GM18508 (cell line): ENCODE results near the gene YWHAQ.

Experiments used
- ATAC-seq: cut with Tn5 transposase; IDR thresholded peaks from one replicate; pipeline ENCODE4 v1.9.1; 2021; ENCODE audit warnings: moderate number of reproducible peaks; ENCODE audit not compliant: insufficient read depth, unreplicated experiment

The YWHAQ gene

GRCh38 chr2:9630736-9631552 is at the start of gene YWHAQ:
TSS of gene YWHAQ (minus strand) at chr2:9630997. CDS start at chr2:9630452, 545 bp downstream.
- peak; percentile 91 for ATAC-seq

GRCh38 chr2:9680082-9680481 is 49.3 kb upstream of the YWHAQ start:
- no peak for ATAC-seq

- ATAC-seq, result no peak
Observed at GRCh38 chr2:9679218-9679617, 48.4 kb upstream of the YWHAQ start.

- ATAC-seq, result no peak
Observed at GRCh38 chr2:9678544-9678943, 47.7 kb upstream of the YWHAQ start.

GRCh38 chr2:9675415-9676351 is 44.9 kb upstream of the YWHAQ start:
- ATAC-seq, result no peak

GRCh38 chr2:9674891-9675414 is 44.2 kb upstream of the YWHAQ start:
- no peak for ATAC-seq

GRCh38 chr2:9673914-9674481 is 43.2 kb upstream of the YWHAQ start:
- no peak for ATAC-seq

GRCh38 chr2:9668687-9669345 is 38.0 kb upstream of the YWHAQ start:
- ATAC-seq, result no peak

- ATAC-seq, result no peak
Observed at GRCh38 chr2:9667826-9668225, 37.0 kb upstream of the YWHAQ start.

- no peak for ATAC-seq
Observed at GRCh38 chr2:9666306-9666705, 35.5 kb upstream of the YWHAQ start.

- ATAC-seq, result no peak
Observed at GRCh38 chr2:9665898-9666297, 35.1 kb upstream of the YWHAQ start.

GRCh38 chr2:9664365-9664764 is 33.6 kb upstream of the YWHAQ start:
- ATAC-seq, result no peak

GRCh38 chr2:9663008-9663879 is 32.4 kb upstream of the YWHAQ start:
- ATAC-seq, result no peak

- no peak for ATAC-seq
Observed at GRCh38 chr2:9661261-9661660, 30.5 kb upstream of the YWHAQ start.

GRCh38 chr2:9660781-9661180 is 30.0 kb upstream of the YWHAQ start:
- no peak for ATAC-seq

GRCh38 chr2:9660154-9660553 is 29.4 kb upstream of the YWHAQ start:
- ATAC-seq, result no peak

- ATAC-seq, result no peak
Observed at GRCh38 chr2:9658972-9659371, 28.2 kb upstream of the YWHAQ start.

- no peak for ATAC-seq
Observed at GRCh38 chr2:9657731-9658130, 26.9 kb upstream of the YWHAQ start.

- ATAC-seq, result no peak
Observed at GRCh38 chr2:9657083-9657482, 26.3 kb upstream of the YWHAQ start.
